T-helper 1 cell (primary cell): ENCODE results near the gene CSAD.
"Not testable (repeated sequence)": the region's sequence is repeated elsewhere in the genome, so short reads cannot be mapped to it uniquely, and the experiment has no call there.

ENCODE experiments used
- DNase-seq, 5 donors: peaks; one replicate each; pipeline ENCODE4 v3.0.0-alpha.2; 2012 to 2020

Gene CSAD

DNA sequence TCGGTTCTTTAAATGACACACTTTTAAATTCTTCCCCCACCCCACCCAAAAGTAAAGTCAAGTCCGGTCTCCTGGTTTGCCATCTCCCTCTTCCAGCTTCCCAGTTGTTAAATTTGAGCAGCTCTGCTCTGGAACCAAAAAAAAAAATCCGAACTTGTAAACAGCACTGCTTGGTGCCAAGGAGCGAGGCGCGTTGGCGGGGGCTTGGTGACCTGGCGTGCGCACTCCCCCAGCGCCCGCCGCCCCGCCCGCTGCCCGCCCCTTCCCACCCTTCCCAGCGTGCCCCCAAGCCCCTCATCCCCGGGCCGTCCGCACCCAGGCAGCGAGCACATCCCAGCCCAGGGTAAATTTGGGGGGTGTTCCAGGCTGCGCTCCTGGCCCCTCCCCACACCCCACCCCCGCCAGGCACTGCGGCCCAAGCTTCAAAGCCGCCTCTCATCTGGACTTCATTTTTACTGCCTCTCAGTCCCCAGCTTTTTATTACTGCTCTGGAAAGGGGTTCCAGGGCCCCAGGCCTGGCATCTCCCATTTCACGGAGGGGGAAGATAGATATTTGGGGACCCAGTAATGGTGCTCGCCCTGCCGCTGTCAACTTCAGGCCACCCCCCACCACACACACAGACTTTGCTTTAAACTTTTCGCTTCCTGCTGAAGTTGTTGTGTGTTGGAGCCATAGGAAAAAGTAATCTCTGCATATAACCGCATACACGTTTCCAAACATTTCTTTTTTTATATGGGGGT lies 38.0 kb upstream of the CSAD start:
- DNase-seq = no peak

DNA sequence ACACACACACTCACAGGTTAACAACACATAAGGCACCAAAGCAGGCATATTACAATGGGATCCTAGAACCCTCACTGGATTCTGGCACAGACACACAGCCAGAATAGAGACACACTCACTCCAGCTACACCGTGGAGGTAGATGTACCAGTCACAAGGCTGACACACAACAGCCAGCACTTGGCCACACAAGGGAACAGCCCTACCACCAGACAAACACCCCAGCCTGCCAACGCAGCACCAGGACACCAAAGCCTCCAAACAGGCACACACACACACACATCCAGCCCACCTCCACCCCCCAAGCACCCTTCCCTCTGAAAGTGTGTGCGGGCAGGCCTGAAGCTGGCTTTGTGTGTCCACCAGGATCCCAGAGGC lies 37.2 kb upstream of the CSAD start:
- DNase-seq = no peak

DNA sequence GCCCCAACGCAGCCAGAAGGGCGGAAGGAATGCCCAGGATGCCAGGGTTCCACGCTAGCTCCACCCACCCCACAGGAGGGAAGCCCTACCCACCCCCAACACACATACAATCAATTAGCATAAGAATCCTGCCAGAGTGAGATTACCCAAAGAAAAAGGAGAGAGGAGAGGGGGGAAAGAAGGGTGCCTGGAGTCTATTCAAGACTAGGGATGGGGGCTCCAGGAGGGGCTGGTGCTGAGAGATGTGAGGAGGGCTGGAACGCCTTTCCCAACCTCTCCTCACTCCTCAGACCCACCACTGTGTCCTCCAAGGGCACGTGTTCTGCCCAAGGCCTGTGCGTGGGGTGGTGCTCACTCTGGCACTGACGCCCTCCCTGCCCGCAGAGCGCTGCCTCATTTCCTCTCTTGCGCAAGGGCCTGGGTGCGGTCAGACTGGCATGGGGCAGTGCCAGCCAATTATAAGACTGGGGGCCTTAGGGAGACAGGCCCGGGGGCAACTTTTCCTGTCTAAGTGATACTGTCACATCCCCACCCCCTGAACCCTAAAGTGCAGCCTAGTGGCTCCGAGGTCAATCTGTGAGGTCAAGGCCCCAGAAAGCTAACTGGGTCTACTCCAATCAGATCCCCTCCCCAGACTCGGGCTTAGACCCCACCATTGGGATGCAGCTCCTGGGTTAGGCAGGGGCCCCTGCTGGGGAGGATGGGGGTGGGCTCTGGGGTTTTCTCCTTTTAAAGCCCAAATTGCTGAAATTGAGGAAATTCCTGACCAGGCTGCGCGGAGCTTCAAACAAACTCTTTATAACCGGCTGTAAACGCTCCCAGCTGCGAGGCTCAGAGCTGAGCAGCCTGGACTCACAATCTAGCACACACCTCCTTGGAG lies 36.6 kb upstream of the CSAD start:
- peak in 1 of 5 donors; percentile 51 for DNase-seq

DNA sequence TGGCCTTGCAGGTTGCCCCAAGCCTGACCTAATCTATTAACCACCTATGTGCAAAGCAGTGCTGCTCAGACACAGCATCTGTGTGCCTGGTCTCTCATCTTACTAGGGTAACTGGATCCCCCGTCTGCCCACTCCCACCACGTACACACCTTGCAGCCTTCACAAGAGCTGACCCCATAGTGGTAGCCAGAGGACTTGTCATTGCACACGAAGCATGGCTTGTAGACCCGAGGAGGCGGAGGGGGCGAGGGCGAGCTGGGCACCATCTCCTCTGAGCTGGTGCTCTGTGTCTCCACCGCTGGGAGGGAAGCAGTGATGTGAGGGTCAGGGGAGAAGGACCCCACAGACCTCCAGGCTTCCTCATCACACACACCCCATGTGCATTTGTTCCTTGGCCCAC lies 34.8 kb upstream of the CSAD start:
- no peak for DNase-seq

DNA sequence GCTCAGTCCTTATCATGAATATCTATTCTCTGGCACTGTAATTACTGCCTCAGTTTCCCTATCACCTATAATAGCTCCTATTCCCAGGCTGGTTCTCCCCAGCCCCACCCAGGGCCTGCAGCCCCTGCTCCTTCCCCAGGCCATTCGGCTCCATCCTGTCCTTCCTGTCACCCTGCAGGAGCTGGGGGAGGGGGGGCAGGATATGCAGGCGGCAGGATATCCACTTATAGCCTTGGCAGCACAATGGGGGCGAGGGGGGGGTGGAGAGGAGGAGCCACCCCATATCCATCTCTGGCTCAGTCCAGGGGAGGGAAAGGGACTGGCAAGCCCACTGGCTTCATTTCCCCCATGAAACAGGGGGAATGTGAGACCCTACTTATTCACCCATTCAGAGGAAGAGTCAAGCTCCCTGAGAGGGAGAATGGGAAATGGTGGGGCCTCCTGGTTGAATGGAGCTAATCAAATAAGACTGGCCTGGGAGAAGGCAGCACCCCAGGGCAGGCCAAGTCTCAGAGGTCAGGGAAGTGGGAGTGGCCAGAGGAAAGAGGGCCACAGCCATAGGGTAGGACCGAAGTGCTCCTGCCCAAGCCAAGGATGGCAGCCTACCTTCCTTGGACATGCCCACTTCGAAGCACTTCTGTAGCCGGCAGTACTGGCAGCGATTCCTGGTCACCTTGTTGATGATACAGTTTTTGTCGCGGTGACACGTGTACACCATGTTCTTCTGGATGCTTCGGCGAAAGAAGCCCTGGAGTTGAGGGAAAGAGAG lies 34.1 kb upstream of the CSAD start:
- DNase-seq = no peak

DNA sequence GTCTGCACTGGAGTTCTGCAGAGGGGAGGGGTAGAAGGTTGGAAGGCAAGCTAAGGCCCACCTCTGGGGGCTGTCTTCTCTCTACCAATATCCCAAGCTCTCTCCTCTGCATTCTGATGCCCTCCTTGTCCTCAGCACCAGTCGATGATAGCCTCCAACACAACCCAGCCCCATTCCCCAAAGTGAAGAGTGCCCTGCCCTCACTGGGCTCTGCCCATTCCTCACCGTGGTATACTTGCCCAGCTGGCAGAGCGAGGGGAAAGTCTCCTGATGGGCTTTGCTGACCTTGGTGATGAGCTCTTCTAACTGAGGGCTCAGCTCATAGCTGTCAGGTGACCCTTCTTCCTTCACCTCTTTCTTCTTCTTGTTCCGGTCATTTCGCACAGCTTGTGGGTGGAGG lies 33.5 kb upstream of the CSAD start:
- DNase-seq = no peak

DNA sequence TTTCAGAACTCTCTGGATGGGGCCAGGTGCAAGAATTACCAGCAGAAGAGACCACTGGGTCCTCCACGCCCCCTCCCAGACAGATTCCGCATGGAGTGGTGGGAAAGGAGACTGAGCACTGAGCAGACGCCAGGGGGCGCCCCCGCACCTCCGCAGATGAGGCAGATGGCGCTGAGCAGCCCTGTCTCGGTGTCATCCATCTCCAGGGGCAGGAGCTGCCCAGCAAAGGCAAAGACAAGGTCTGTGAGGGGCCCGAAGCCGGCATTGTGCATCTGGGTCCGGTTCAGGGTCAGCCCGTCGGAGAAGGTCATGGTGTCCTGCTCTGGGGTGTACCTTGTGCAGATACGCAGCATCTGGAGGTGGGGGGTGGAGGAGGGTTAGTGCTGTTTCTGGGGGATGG lies 32.6 kb upstream of the CSAD start:
- peak; percentile 67 to 81 (median 77) for DNase-seq

DNA sequence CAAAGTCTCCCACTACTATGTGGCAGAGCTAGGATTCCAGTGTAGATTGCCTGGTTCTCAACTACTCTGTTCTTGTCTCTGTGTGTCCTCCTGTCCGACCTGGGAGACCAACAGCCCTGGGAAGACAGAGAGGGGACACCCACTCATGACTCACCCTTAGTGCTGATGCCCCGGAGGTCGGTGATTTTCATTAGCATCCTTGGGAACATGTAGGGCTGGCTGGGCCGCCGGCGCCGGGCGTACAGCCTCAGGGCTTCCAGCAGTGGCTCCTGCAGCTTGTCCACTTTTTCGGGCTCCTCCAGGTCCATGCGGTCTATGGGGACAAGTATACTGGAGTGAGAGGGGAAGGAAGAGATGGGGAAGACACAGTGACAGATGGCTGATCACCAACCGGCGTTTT lies 32.2 kb upstream of the CSAD start:
- no peak for DNase-seq

DNA sequence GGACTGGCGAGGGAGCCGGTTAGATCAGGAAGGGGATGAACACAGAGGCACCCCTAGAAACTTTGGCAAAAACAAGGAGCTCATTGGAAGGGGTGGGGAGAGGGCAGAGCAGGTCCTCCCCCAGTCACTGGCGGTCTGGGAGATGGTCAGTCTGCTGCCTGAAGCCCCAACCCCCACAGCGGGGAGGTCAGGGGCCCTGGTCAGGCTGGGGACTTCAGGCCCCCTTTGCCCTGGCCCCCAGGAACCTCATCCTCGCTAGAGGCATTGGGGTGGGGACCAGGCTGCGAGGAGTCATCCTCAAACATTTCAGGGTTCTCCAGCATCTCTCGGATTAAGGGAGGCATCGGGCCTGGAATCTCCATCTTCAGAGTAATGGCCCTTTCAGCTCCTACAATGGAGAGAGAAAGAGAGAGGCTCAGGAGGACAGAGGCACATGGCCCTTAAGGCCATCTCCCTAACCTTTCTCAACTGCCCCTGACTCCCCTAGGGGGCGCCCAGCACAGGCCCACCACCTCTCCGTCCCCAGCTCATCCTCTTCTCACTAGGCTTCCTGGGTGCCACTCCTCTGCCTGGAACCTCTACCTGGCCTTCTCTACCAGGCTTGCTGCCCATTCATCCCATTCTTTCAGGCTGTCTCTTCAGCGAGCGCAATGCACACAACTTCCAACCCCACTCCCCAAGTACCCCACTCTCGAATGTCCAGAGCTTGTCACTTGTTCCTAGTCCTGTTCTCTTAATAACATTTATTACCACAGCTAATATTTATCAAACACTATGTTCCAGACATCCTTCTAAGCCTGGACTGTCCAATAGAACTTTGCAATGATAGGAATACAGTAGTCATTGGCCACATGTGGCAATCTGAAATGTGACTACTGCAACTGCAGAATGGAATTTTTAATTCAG lies 31.0 kb upstream of the CSAD start:
- no peak for DNase-seq

DNA sequence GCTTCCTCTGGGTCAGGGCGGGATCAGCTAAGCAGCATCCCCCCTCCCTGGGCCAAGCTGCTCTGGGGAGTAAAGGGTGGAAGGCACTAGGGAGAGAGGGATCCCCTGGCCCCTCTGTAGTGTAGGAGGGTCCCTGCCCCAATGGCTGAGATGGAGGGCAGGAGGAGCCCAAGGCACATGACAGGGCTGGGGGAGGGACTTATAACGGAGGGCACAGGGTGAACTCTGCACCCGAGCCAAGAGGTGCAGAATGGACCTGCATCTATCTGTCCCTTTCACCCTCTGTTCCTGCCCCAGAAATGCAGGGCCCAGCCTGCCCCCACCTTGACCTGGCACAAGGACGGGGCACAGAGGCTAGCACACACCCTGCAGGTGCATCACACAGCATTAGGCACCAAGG lies 30.1 kb upstream of the CSAD start:
- no peak for DNase-seq

DNA sequence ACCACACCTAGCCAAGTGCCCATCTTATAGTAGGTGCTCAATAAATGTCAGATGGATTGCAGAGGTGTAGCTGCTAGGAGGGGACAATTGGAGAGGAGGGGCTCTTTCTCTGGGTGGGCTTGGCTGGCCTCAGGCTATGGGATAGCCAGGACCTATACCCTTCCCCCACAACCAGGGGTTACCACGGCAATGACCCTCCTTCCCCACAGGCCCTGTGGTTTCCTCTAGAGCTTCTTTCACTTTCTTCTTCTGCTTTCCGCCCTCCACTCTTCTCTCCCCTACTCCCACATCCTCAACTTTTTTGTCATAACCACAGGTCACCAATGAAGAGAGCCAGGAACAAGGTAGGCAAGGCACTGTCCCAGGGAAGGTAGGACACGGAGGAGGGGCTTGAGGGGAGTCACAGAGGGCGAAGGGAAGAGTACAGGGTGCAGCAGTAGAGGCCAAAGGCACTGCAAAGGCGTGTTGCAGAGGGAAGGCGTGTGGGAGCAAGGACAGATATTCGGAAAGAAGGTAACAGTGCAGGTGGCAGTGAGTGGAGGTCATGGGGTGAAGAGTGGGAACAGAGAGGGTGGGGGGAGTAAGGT lies 28.2 kb upstream of the CSAD start:
- peak in 1 of 5 donors; percentile 65 for DNase-seq

DNA sequence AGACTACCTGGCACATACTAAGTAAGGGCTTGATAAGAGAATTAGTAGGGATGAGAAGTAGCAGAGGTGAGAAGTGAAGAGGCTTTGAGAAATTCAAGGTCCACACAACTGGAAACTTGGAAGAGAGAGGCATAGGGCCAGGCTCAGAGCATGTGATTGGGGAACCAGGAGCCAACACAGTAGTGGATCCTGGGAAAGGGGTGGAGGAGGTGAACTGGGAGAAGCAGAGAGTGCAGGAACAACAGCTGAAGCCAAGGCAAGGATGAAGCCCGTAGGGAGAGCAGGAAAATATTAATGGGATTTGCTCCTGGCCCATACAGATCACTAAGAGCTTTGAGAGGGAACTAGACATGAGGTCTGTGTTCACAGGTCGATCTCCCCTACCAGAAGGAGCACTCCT lies 27.7 kb upstream of the CSAD start:
- DNase-seq = no peak

DNA sequence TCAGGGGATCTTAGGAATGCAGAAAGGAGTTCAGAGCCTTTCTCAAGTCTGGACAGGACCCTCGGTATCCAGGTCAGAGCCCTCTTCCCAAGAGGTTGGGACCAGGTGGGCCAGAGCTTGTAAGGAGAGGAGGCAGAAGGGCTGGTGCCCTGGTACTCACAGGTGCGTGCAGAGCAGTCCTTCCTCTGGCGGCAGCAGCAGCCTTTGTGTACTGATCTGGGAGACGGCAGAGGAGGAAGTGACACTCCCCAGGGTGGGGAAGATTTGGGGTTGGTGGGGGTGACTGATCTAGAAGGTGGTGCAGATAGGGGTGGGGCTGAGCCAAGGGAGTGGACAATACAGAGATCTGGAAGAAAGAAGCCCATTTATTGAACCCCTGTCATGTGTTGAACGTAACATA lies 26.3 kb upstream of the CSAD start, which contains the start of gene ITGB7:
Gene ITGB7, minus strand, starts transcription at position 210 of the 400 bp plus-strand sequence. CDS start 6,808 bp downstream, outside the sequence.
- peak; percentile 41 to 73 (median 42) for DNase-seq

DNA sequence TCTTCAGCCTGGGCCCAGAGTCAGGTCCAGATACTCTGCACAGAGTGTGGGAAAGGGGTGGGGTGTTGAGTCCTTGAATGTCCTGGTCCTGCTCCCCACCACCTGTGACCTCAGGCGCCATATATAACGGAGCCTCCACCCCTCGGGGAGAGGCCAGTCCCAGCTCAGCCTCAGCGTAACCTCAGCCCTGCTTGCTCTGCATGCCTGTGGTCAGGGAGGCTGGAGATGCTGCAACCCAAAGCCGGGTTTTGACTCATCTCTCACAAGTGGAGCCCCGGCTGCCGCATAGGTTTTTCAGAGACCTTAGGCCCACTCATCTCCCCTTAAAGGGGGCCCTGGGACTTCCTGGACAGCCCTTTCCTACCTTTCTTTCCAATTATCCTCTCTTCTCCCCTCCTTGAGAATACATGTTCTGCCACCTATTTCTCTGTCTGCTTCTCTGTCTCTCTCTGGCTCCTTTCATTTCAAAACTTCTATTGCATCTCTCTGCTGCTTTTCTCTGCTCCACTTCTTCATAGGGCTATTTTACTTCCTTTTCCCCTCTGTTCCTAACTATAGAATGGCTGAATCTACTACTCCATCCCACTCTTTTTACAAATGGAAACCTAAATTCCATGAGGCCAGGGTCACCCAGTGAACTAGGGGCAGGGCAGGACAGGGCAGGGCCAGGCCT lies 25.2 kb upstream of the CSAD start:
- peak in 2 of 5 donors; percentile 20 to 87 for DNase-seq

DNA sequence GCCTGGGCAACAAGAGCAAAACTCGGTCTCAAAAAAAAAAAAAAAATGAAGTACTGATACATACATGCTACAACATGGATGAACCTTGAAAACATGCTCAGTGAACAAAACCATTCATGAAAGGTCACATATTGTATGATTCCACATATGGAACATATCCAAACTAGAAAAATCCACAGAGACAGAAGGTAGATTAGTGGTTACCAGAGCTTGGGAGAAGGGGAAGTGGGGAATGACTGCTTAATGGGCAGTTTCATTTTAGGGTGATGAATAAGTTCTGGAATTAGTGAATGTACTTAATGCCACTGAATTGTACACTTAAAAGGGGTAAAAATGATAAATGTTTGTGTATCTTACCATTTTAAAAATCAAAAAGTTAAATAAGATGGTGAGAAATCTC lies 23.6 kb upstream of the CSAD start:
- DNase-seq = no peak

DNA sequence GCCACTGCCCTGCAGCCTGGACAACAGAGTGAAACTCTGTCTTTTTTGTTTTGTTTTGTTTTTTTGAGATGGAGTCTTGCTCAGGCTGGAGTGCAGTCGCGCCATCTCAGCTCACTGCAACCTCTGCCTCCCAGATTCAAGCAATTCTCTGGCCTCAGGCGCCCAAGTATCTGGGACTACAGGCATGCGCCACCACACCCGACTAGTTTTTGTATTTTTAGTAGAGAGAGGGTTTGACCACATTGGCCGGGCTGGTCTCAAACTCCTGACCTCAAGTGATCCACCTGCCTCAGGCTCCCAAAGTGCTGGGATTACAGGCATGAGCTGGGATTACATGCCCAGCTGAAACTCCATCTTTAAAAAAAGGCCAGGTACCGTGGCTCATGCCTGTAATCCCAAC lies 21.6 kb upstream of the CSAD start:
- not testable (repeated sequence) for DNase-seq

DNA sequence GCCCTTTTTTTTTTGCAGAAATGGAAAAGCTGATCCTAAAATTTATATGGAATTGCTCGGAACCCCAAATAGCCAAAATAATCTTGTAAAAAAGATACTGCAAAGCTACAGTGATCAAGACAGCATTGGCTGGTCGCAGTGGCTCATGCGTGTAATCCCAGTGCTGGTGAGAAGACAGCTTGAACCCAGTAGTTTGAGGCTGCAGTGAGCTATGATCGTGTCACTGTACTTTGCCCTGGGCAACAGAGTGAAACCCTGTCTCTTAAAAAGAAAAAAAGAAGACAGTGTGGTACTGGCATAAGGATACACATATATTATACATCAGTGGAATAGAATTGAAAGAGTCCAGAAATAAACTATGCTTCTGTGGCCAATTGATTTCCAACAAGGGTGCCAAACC lies 20.9 kb upstream of the CSAD start:
- DNase-seq = no peak

DNA sequence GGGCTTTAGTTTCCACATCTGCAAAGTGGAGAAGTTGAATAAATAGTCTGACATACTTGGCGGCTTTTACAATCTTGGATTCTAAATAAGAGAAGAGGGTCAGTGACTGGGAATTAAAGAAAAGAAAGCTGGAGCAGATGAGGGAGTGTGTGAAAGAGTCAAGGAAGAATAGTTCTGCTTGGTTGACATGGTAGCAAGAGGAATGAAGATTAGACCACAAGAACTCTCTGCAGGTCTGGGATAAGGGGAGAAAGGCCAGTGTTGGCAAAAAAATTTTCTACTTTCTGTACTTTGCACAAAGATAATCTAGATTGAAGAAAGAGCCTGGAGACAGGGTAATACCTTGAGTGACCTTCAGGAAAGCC lies 20.4 kb upstream of the CSAD start:
- no peak for DNase-seq

DNA sequence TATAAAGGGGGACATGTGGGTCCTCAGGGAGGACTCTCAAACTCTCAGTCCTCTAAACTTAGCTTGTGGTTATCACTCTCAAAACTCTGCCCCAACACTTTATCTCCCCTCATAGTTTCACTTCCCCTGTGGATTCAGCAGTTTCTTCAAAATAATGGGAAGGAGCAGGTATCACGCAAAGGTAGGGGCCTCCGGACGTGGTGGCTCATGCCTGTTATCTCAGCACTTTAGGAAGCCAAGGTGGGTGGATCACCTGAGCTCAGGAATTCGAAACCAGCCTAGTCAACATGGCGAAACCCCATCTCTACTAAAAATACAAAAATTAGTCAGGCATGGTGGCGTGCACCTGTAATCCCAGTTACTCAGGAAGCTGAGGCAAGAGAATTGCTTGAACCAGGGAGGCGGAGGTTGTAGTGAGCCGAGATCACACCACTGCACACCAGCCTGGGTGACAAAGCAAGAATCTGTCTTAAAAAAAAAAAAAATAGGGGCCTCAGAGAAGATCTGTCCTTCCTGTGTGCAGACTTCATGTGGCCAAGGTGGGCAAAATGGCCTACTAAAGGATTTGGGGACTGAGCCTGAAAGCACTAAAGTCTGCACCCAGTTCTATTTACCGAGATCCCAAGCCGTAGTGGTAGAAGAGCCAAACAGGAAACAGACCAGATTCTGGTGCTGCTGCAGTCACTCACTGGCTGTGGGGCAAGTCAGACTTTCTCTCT lies 19.9 kb upstream of the CSAD start:
- peak in 1 of 5 donors; percentile 59 for DNase-seq

DNA sequence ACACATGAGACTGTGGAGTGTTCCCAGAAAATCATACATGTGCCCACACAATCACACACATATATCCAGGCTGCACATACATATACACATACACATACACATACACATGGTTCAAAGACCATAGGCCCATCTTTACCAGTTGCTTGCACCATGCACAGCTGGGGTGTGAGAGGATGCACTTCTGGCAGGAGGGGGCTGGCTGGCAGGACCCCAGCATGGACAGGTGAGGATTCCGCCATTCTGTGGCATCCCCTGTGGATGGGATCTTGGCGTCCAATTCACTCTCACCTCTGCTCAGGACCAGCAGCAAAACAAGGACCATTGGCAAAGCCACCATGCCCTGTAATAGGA lies 19.4 kb upstream of the CSAD start:
- DNase-seq = no peak

DNA sequence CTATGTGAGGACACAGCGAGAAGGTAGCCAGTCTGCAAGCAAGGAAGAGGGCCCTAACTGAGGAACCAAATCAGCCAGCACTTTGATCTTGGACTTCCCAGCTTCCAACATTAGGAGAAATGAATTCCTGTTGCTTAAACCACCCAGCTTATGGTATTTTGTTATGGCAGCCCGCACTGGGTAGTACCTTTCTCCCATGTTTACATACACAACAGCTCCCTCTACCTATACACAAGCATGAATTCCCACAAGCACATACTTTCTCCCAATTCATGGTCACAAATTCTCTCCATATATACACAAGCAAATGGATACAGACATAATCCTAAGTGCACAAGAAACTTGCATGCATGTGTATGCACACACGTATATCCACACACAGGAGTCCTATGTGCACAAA lies 19.0 kb upstream of the CSAD start:
- no peak for DNase-seq
